HepG2 (cell line): Measurements from ENCODE around the gene ESRP2. TPM values are rescaled to one million over a fixed set of nuclear protein-coding genes. Genes with fewer than 3 reads are reported as not detected.

Experiments
- CERS6 ChIP-seq: sonication (generic); formaldehyde crosslinking; IDR thresholded peaks from 2 replicates; pipeline ENCODE4 v1.5.0; 2020; ENCODE audit warnings: missing genetic modification reagents
- HDAC6 ChIP-seq: fragments of 200-600 bp; sonication (generic); IDR thresholded peaks from 2 replicates; pipeline ENCODE4 v1.7.0; 2017; ENCODE audit warnings: mild to moderate bottlenecking, antibody characterized with exemption, low read length, low read depth
- HMGXB3 ChIP-seq: sonication (generic); formaldehyde crosslinking; IDR thresholded peaks from 2 replicates; pipeline ENCODE4 v1.4.0; 2020; ENCODE audit warnings: missing genetic modification reagents, borderline replicate concordance
- HNF1A ChIP-seq, 2 experiments: sonication (generic) in 1 of 2; formaldehyde crosslinking in 1 of 2; IDR thresholded peaks; 2 replicates each; pipeline versions ENCODE4 v1.4.0 to v1.6.1; 2016 to 2020; ENCODE audit warnings: borderline replicate concordance in 1 of 2, low read depth in 1 of 2, mild to moderate bottlenecking in 1 of 2, missing genetic modification reagents in 1 of 2
- KAT7 ChIP-seq: IDR thresholded peaks from 2 replicates; pipeline ENCODE4 v1.6.1; 2018; ENCODE audit warnings: borderline replicate concordance, missing compliant biosample characterization
- POLR2AphosphoS2 ChIP-seq: IDR thresholded peaks from 2 replicates; pipeline ENCODE4 v1.6.1; 2011; ENCODE audit warnings: low read depth, low read length, improper control_type of control experiment
- PRPF4 ChIP-seq: fragments of 200-400 bp; formaldehyde crosslinking; IDR thresholded peaks from 2 replicates; pipeline ENCODE4 v1.6.1; 2016; ENCODE audit warnings: low read length, low read depth; ENCODE audit not compliant: poor library complexity, severe bottlenecking
- SMAD1 ChIP-seq: sonication (generic); formaldehyde crosslinking; IDR thresholded peaks from 2 replicates; pipeline ENCODE4 v1.4.0; 2020; ENCODE audit warnings: missing genetic modification reagents, low read depth, mild to moderate bottlenecking, borderline replicate concordance
- SNAPC2 ChIP-seq: sonication (generic); formaldehyde crosslinking; IDR thresholded peaks from 2 replicates; pipeline ENCODE4 v1.8.1; 2022; ENCODE audit warnings: mild to moderate bottlenecking, missing genetic modification reagents
- SNRNP70 ChIP-seq: fragments of 200-400 bp; formaldehyde crosslinking; IDR thresholded peaks from 2 replicates; pipeline ENCODE4 v1.6.1; 2017; ENCODE audit warnings: mild to moderate bottlenecking, low read depth, low read length, moderate library complexity
- SRSF4 ChIP-seq: fragments of 200-400 bp; formaldehyde crosslinking; IDR thresholded peaks from one replicate; pipeline ENCODE4 v1.6.1; 2018; ENCODE audit warnings: mild to moderate bottlenecking, low read depth, low read length, moderate library complexity; ENCODE audit not compliant: poor library complexity, severe bottlenecking
- ZNF253 ChIP-seq: sonication (generic); formaldehyde crosslinking; IDR thresholded peaks from 2 replicates; pipeline ENCODE4 v1.8.0; 2022; ENCODE audit warnings: mild to moderate bottlenecking, missing genetic modification reagents, borderline replicate concordance
- ZNF44 ChIP-seq: sonication (generic); formaldehyde crosslinking; IDR thresholded peaks from 2 replicates; pipeline ENCODE4 v1.5.1; 2020; ENCODE audit warnings: mild to moderate bottlenecking, missing genetic modification reagents
- ZNF558 ChIP-seq: sonication (generic); formaldehyde crosslinking; IDR thresholded peaks from 2 replicates; pipeline ENCODE4 v1.9.0; 2022; ENCODE audit warnings: mild to moderate bottlenecking, missing genetic modification reagents, borderline replicate concordance
- ZNF572 ChIP-seq: sonication (generic); formaldehyde crosslinking; IDR thresholded peaks from 2 replicates; pipeline ENCODE4 v1.5.1; 2020; ENCODE audit warnings: mild to moderate bottlenecking, missing genetic modification reagents
- polyA plus RNA-seq, 8 experiments: library from polyadenylated mRNA; depleted of rRNA in 3 of 8; stranded (reverse) in 7 of 8; unstranded in 1 of 8; fragments of >200 nt; fragmentation: Illumina TruSeq in 4 of 8; extraction: Trizol in 4 of 8; gene quantifications; 2 replicates each; pipeline versions ENCODE4 v1.2.1 to v1.2.3, GENCODE V29; 2011 to 2016; ENCODE audit warnings: low read depth in 4 of 8, missing spikeins in 1 of 8, mixed read lengths in 1 of 8; ENCODE audit not compliant: insufficient read depth in 1 of 8
- total RNA-seq, 5 experiments: library from RNA; depleted of rRNA; stranded (reverse); fragments of >200 nt; fragmentation: Illumina TruSeq; extraction: Trizol; gene quantifications; 2 replicates each; pipeline ENCODE4 v1.2.3, GENCODE V29; 2016; ENCODE audit warnings: low read depth in 1 of 5

The ESRP2 gene
- total and polyA plus RNA-seq, 2 of the 13 experiments (the other 11 are each of a cell fraction or from before 2014, with no cell fraction given): 21.1 to 32.4 TPM

- no peak for TF ChIP-seq HDAC6
- no peak for TF ChIP-seq PRPF4
- no peak for TF ChIP-seq CERS6 (CRISPR knock-in tag)
- TF ChIP-seq SMAD1: peak; percentile 82
- peak; percentile 33; the same call in 1 of the 2 replicates for TF ChIP-seq ZNF253 (CRISPR knock-in tag)
- TF ChIP-seq ZNF558: peak; percentile 81; the same call in 1 of the 2 replicates
- no peak for TF ChIP-seq HMGXB3 (CRISPR knock-in tag)
- peak; percentile 81; the same call in 1 of the 2 replicates for TF ChIP-seq ZNF44
- no peak for TF ChIP-seq SNRNP70
- TF ChIP-seq HNF1A (IDR thresholded peaks at IDR 0.05; ENCODE audit: low read depth): no peak
- TF ChIP-seq HNF1A (CRISPR knock-in tag; IDR thresholded peaks at IDR 0.05; ENCODE audit: borderline replicate concordance): peak; percentile 35; the same call in 1 of the 2 replicates
- TF ChIP-seq POLR2AphosphoS2: peak; percentile 50; the same call in 1 of the 2 replicates
- TF ChIP-seq KAT7 (CRISPR knock-in tag): peak; percentile 17; the same call in 1 of the 2 replicates
- TF ChIP-seq SNAPC2 (CRISPR knock-in tag): no peak
- peak; percentile 7; the same call in 1 of the 2 replicates for TF ChIP-seq ZNF572
- TF ChIP-seq SRSF4: no peak
Measured at GRCh38 chr16:68244903-68245853, 9.3 kb upstream of the ESRP2 start, which contains the start of gene PLA2G15 (continued).
